CD4-positive, alpha-beta T cell treated with Interleukin-6 for 4 hours (primary cell): ENCODE results near the gene ABCG1.
"Not testable (repeated sequence)": the region's sequence is repeated elsewhere in the genome, so short reads cannot be mapped to it uniquely, and the experiment has no call there.

ENCODE experiments used
- DNase-seq: peaks from one replicate; pipeline ENCODE4 v3.0.0-alpha.2; 2020; ENCODE audit warnings: mixed read lengths

ABCG1 gene

GRCh38 chr21:42218836-42219605 is at the start of gene ABCG1:
Gene ABCG1, plus strand, starts transcription at chr21:42219140. Its CDS starts 123 bp downstream, at chr21:42219263.
- peak; percentile 65 for DNase-seq

GRCh38 chr21:42169758-42170157 is 49.2 kb upstream of the ABCG1 start:
- no peak for DNase-seq

- no peak for DNase-seq
Measured at GRCh38 chr21:42171091-42172053, 47.6 kb upstream of the ABCG1 start.

DNA sequence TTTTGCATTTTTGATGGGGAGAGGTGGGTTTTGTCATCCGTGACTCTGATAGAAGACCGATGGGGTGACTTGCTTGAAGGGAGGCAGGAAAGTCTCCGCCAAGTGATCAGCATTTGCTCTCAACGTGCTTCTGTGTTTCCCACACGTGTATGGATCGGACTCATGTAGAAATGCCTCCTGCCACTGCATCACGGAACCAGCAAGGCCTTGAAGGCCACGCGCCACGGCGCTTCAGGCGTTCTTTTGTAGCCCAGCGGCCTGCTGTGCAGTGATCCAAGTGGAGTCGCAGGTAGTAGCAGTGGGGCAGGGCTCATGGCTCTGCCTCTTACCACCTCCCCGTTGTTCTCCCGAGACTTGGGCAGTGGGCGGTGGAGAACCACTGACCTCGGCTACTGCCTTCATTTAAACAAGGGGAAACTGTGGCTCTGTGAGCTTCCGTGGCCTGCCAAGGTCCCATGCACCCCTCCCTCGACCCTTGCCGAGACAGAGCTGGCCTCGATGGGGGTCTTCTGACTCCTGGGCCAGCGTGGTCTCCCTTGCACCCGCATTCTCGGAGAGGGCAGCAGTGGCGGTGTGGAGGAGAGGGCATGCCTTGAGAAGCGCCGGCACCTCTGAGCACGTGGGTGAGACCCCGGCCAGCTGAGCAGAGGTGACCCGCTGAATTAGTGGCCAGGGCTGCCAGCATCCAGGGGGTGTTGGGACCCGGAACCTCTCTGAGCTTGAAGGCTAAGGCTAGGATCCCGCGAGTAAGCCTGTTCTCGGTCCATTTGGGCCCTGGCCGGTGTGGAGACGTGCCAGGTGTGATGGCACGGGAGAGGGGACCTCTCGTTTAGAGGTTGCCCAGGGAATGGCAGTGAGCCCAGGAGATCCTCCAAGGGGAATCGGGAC is 46.1 kb upstream of the ABCG1 start:
- no peak for DNase-seq

GRCh38 chr21:42174173-42174572 is 44.8 kb upstream of the ABCG1 start:
- DNase-seq = no peak

DNA sequence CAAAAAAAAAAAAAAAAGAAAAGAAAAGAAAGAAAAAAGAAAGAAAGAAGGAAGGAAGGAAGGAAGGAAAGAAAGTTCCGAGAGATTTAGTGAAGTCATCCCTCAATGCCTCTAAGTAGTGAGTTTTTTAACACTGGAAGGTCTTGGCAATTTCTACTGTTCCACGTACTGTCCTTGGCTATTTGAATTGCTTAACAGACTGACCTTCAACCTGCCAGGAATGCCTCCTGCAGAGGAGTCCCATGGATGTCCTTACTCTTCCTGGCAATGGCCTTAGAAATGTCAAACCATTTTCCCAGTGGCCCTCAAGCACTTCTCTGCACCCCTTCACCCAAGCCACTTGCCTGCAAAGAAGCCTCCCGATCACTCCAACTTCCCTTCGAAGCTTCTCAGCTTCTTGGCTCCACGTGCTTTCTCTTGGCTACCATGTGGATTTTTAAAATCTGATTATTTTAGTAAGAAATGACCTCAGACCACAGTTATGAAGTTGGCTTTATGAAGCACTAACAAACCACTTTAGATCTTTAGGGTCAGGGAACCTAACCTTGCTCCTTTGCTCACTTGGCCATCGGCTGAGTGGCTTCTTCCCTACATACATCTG is 43.7 kb upstream of the ABCG1 start:
- no peak for DNase-seq

DNA sequence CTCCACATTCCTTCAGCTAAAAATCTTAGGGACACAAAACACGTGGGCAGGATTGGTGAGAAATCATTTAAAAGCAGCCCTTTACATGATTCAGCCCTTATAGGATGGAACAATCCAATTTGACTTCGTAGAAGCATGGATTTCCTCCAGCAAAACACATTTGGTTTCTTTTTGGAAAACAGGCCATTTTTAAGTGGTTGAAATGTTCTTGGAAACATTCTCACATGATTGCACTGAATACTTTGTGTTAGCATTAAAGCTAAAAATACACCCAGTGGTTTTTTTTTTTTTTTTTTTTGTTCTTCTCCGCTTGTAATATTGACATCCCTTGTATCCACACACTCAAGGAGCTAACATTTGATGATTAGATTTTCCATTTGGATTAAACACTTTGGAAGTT is 42.1 kb upstream of the ABCG1 start:
- DNase-seq = no peak

DNA sequence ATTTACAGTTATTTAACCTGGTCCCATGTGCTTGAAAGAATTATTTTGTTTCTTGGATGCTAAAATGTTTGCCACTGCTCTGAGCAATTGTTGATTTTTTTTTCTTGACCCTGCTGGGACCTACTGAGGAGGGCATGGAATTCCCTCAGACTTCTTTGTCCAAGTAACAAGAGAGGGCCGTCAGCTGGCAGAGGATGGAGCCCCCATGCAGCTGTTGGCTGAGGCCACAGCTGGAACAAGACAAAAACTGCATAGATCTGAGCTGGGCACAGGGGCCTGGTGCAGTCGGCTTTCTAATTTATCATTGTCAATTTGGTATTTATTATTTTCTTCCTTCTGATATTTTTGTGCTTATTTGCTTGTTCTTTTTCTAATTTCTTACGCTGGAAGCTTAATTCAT is 39.6 kb upstream of the ABCG1 start:
- DNase-seq = no peak

DNA sequence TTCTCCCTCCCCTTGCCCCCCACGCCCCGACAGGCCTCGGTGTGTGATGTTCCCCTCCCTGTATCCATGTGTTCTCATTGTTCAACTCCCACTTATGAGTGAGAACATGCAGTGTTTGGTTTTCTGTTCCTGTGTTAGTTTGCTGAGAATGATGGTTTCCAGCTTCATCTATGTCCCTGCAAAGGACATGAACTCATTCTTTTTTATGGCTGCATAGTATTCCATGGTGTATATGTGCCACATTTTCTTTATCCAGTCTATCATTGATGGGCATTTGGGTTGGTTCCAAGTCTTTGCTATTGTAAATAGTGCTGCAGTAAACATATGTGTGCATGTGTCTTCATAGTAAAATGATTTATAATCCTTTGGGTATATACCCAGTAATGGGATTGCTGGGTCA is 38.9 kb upstream of the ABCG1 start:
- DNase-seq = not testable (repeated sequence)

- DNase-seq = no peak
Measured at GRCh38 chr21:42182713-42183371, 36.1 kb upstream of the ABCG1 start.

DNA sequence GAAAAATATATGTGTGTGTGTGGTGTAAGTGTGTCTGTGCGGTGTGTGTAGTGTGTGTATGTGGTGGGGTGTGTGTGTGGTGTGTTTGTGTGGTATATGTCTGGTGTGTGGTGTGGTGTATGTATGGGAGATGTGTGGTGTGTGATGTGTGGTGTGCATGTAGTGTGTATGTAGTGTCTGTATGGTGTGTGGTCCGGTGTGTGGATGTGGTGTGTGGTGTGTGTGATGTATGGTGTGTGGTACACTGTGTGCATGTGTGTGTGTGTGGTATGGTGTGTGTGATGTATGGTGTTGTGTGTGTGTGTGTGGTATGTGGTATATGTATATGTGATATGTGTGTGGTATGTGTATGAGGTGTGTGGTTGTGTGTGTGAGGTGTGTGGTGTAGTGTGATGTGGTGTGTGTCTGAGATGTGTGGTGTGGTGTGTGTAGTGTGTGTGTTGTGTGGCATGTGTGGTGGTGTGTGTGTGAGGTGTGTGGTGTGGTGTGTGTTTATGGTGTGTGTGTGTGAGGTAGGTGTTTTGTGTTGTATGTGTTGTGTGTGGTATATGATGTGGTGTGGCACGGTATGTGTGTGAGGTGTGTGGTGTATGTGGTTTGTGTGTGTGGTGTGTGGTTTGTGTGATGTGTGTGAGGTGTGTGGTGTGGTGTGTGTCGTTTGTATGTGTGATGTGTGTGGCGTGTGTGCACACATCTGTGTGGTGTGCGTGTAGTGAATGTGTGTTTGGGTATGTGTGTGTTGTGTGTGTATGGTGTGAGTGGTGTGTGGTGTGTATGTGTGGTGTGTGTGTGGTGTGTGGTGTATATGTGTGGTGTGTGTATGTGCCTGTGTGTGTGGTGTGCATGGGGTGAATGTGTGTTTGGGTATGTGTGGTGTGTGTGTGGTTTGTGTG is 35.3 kb upstream of the ABCG1 start:
- no peak for DNase-seq

GRCh38 chr21:42186591-42186990 is 32.3 kb upstream of the ABCG1 start:
- DNase-seq = no peak

GRCh38 chr21:42187976-42188653 is 30.8 kb upstream of the ABCG1 start:
- DNase-seq = peak; percentile 87

GRCh38 chr21:42188663-42189062 is 30.3 kb upstream of the ABCG1 start:
- no peak for DNase-seq

DNA sequence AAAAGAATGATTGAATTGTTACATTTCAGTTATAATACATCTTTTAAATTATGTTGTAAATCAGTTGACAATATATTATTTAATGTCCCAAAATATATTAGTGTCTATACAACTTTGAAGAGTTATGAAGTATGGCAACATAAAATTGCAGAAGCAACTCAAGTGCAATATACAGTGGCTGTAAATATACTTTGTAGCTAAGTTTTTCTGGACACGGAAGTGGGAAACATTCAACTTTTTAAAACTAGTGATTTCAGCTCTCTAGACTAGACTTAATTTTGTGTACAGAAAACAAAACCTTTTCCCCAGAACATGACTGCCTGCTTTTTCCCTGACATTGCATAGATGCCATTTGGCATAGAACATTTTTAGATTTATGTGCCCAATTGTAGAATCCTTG is 29.5 kb upstream of the ABCG1 start:
- no peak for DNase-seq

GRCh38 chr21:42189860-42190485 is 29.0 kb upstream of the ABCG1 start:
- peak; percentile 28 for DNase-seq

DNA sequence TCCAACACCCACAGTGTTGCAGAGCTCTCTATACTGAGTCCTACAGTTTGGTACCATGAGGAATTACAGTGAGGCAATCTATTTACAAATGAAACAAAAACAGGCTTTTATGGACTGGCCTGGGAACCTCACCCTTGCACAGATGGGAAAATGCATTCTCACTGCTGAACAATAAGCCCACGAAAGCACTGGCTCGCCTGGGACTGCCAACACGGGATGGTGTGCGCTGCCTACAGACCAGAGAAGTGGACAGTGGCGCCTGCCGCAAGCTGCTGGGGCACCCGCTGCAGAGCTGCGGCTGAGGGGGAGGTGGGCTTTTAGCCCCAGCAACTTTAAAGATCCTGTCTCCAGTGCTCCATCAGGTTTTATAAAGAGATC is 28.5 kb upstream of the ABCG1 start:
- DNase-seq = no peak

- DNase-seq = no peak
Measured at GRCh38 chr21:42191064-42191463, 27.9 kb upstream of the ABCG1 start.

DNA sequence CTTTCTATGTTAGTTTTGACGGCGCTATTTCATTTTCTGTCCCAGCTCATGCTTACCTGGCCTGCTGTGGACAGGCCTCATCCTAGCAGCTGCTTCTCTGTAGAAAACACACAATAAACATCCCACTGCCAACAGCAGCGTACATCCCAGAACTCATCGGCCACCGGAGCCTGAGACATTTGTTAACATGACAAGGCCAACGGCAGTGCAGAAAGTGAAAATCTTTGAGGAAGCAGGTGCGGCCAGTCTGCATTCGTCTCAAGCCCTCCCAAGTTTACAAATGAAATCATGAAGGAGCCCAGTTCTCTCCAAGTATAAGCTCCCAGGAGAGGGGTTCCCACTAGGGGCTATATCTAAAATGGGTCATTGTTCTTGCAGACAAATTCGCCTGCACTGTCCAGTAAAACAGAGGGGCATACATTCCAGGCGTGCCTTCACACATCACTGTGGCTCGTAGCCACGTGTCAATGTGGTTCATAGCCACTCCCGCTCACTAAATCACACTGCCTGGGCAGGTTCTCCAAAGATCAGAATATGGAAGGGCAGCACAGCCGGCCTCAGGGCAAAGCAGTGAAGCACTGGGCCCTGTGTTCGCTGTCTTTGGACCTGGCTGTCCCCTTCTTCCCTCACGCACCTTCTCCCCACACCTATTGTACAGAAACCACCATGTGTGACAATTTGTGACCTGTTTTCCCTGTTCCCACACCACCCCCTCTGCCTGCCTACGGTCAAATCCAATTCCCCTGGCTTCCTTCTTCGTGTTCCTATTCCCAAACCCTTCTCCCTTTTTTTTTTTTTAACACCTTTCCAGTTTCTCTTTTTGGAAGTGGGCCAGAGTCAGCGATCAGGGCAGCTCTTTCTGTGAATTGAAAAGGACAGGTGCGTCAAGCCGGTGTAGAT is 27.0 kb upstream of the ABCG1 start:
- DNase-seq = no peak
